ENCODE results near the gene MALRD1. TPM values are rescaled to one million over a fixed set of nuclear protein-coding genes. Genes with fewer than 3 reads are reported as not detected.

The MALRD1 gene
- total RNA-seq, 1 experiment from 2014 or later: 0.50 TPM

GRCh38 chr10:19479854-19480253, 431.3 kb downstream of the MALRD1 start:
- Mint-ChIP-seq H3K4me1 (peaks cover 8% of the 10 kb centered on the region), H3K27ac (no peak overlapping the region), H3K36me3 (no peaks in the 10 kb centered on the region), H3K9me3 (no peaks in the 10 kb centered on the region), H3K4me3 (no peak overlapping the region), H3K27me3 (ENCODE audit: low read depth) (no peaks in the 10 kb centered on the region)
- DNase-seq (ENCODE audit: low spot score) (no peak), ATAC-seq (no peak)
- CTCF ChIA-PET: no interaction called here
- POLR2A ChIA-PET: no interaction called here
- no peak for TF ChIP-seq ATF1 (CRISPR knock-in tag; IDR thresholded peaks at IDR 0.05)
- no peak for TF ChIP-seq NR2C2 (CRISPR knock-in tag; IDR thresholded peaks at IDR 0.05)
- TF ChIP-seq, protein P1, sequence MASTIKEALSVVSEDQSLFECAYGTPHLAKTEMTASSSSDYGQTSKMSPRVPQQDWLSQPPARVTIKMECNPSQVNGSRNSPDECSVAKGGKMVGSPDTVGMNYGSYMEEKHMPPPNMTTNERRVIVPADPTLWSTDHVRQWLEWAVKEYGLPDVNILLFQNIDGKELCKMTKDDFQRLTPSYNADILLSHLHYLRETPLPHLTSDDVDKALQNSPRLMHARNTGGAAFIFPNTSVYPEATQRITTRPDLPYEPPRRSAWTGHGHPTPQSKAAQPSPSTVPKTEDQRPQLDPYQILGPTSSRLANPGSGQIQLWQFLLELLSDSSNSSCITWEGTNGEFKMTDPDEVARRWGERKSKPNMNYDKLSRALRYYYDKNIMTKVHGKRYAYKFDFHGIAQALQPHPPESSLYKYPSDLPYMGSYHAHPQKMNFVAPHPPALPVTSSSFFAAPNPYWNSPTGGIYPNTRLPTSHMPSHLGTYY (CRISPR knock-in tag; IDR thresholded peaks at IDR 0.05): no peak
- TF ChIP-seq ZNF263 (CRISPR knock-in tag; IDR thresholded peaks at IDR 0.05; ENCODE audit: low read depth): no peak

GRCh38 chr10:19480353-19480752, 431.8 kb downstream of the MALRD1 start:
- Mint-ChIP-seq H3K36me3 (no peaks in the 10 kb centered on the region), H3K9me3 (no peaks in the 10 kb centered on the region), H3K27ac (no peak overlapping the region), H3K4me3 (no peak overlapping the region), H3K4me1 (peaks cover 8% of the 10 kb centered on the region), H3K27me3 (ENCODE audit: low read depth) (no peaks in the 10 kb centered on the region)
- ChIA-PET POLR2A (no interaction called here), CTCF (no interaction called here)
- no peak for DNase-seq (ENCODE audit: low spot score)
- ATAC-seq: no peak
- TF ChIP-seq RELA (CRISPR knock-in tag; IDR thresholded peaks at IDR 0.05; ENCODE audit: borderline replicate concordance) (no peak), NFATC4 (CRISPR knock-in tag; IDR thresholded peaks at IDR 0.05) (no peak), PRRX2 (CRISPR knock-in tag; IDR thresholded peaks at IDR 0.05) (no peak), STAT6 (CRISPR knock-in tag; conservative IDR thresholded peaks at IDR 0.05; ENCODE audit: low read depth) (no peak), TP53 (CRISPR knock-in tag; IDR thresholded peaks at IDR 0.05) (no peak), NFYB (CRISPR knock-in tag; conservative IDR thresholded peaks at IDR 0.05; ENCODE audit: low read depth) (no peak), ZNF416 (CRISPR knock-in tag; IDR thresholded peaks at IDR 0.05) (no peak), USF2 (CRISPR knock-in tag; IDR thresholded peaks at IDR 0.05) (no peak)

- H3K27ac Mint-ChIP-seq: no peak overlapping the region
- H3K9me3 Mint-ChIP-seq: no peaks in the 10 kb centered on the region
- no peaks in the 10 kb centered on the region; the same call in 1 of the 2 replicates for H3K27me3 Mint-ChIP-seq (ENCODE audit: low read depth)
- TF ChIP-seq CREB1 (CRISPR knock-in tag; IDR thresholded peaks at IDR 0.05) (no peak), ZNF121 (CRISPR knock-in tag; IDR thresholded peaks at IDR 0.05) (no peak), ATF3 (CRISPR knock-in tag; conservative IDR thresholded peaks at IDR 0.05) (no peak), USF2 (CRISPR knock-in tag; IDR thresholded peaks at IDR 0.05) (no peak), JUN (CRISPR knock-in tag; IDR thresholded peaks at IDR 0.05) (no peak), NFE2L1 (CRISPR knock-in tag; IDR thresholded peaks at IDR 0.05) (no peak), IRF1 (CRISPR knock-in tag; IDR thresholded peaks at IDR 0.05) (no peak), ATF1 (CRISPR knock-in tag; IDR thresholded peaks at IDR 0.05) (no peak)
- TF ChIP-seq, protein P1 (CRISPR knock-in tag; IDR thresholded peaks at IDR 0.05): no peak
- TF ChIP-seq, protein P2, sequence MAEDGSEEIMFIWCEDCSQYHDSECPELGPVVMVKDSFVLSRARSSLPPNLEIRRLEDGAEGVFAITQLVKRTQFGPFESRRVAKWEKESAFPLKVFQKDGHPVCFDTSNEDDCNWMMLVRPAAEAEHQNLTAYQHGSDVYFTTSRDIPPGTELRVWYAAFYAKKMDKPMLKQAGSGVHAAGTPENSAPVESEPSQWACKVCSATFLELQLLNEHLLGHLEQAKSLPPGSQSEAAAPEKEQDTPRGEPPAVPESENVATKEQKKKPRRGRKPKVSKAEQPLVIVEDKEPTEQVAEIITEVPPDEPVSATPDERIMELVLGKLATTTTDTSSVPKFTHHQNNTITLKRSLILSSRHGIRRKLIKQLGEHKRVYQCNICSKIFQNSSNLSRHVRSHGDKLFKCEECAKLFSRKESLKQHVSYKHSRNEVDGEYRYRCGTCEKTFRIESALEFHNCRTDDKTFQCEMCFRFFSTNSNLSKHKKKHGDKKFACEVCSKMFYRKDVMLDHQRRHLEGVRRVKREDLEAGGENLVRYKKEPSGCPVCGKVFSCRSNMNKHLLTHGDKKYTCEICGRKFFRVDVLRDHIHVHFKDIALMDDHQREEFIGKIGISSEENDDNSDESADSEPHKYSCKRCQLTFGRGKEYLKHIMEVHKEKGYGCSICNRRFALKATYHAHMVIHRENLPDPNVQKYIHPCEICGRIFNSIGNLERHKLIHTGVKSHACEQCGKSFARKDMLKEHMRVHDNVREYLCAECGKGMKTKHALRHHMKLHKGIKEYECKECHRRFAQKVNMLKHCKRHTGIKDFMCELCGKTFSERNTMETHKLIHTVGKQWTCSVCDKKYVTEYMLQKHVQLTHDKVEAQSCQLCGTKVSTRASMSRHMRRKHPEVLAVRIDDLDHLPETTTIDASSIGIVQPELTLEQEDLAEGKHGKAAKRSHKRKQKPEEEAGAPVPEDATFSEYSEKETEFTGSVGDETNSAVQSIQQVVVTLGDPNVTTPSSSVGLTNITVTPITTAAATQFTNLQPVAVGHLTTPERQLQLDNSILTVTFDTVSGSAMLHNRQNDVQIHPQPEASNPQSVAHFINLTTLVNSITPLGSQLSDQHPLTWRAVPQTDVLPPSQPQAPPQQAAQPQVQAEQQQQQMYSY (CRISPR knock-in tag; IDR thresholded peaks at IDR 0.05): no peak
- POLR2A ChIA-PET: no interaction called here
- ATAC-seq (no peak), DNase-seq (ENCODE audit: low spot score) (no peak)
- CTCF ChIA-PET: no interaction called here
- H3K4me3 Mint-ChIP-seq: no peak overlapping the region
- no peaks in the 10 kb centered on the region for H3K36me3 Mint-ChIP-seq
- peaks cover 3% of the 10 kb centered on the region for H3K4me1 Mint-ChIP-seq
These were observed 434.8 kb downstream of the MALRD1 start for GRCh38 chr10:19483421-19483820.
